ENCODE results near the gene ACSL3.

The ACSL3 gene

GRCh38 chr2:222883420-222883819 lies 22.6 kb downstream of the ACSL3 start:
- no peak overlapping the region for H3K23ac ChIP-seq (ENCODE audit: low read length)
- peak overlapping the region; percentile 77 for H3K27ac ChIP-seq (ENCODE audit: low read depth, low read length)
- H3K4me1 ChIP-seq (ENCODE audit: control insufficient read depth in 1 of 2, insufficient read depth in 2 of 2, low read length in 2 of 2), result peaks cover 9 to 13% of the 10 kb centered on the region in 2 experiments
- H2AFZ ChIP-seq (ENCODE audit: insufficient read depth, low read length, poor library complexity), result no peak overlapping the region
- DNase-seq, result peak in 1 of 2 donors; percentile 50
- WGBS (ENCODE audit: extremely low coverage, insufficient coverage, insufficient read length), result no CpG with 5 or more reads among the region's 3 CpGs
- H3K36me3 ChIP-seq (ENCODE audit: control insufficient read depth in 1 of 2, insufficient read depth in 2 of 2, low read length in 2 of 2), result peaks cover 2 to 6% of the 10 kb centered on the region in 2 experiments
- peak overlapping the region; percentile 49 for H2BK12ac ChIP-seq (ENCODE audit: low read length)
- H4K8ac ChIP-seq (ENCODE audit: low read depth, low read length), result no peak overlapping the region
- H3K18ac ChIP-seq (ENCODE audit: low read length), result no peak overlapping the region
- peak overlapping the region; percentile 24 for H4K91ac ChIP-seq (ENCODE audit: low read depth, low read length)
- peak overlapping the region; percentile 63 for H2BK5ac ChIP-seq (ENCODE audit: low read depth, low read length, poor library complexity)
- H3K4me2 ChIP-seq (ENCODE audit: low read length), result no peak overlapping the region
- H3K79me2 ChIP-seq (ENCODE audit: control insufficient read depth, insufficient read depth, low read length, poor library complexity), result peaks cover 11% of the 10 kb centered on the region
- peaks cover 3% of the 10 kb centered on the region for H3K9me3 ChIP-seq (ENCODE audit: insufficient read depth, low read depth, low read length)
- no peak overlapping the region for H4K12ac ChIP-seq (ENCODE audit: low read depth, low read length)
- no peak overlapping the region for H3K14ac ChIP-seq (ENCODE audit: low read length)
- H3K9ac ChIP-seq (ENCODE audit: low read length), result no peak overlapping the region
- H3K4me3 ChIP-seq (ENCODE audit: low read depth, low read length), result no peak overlapping the region
- H2AK5ac ChIP-seq (ENCODE audit: low read length), result no peak overlapping the region
- H3K27me3 ChIP-seq (ENCODE audit: insufficient read depth, low read length), result no peaks in the 10 kb centered on the region
- H3K79me1 ChIP-seq (ENCODE audit: low read length), result no peaks in the 10 kb centered on the region
- H3K4ac ChIP-seq (ENCODE audit: low read depth, low read length), result peak overlapping the region; percentile 83
- H2BK120ac ChIP-seq (ENCODE audit: insufficient read depth, low read length, poor library complexity), result no peak overlapping the region

GRCh38 chr2:222884114-222884771 lies 23.4 kb downstream of the ACSL3 start:
- H3K36me3 ChIP-seq (ENCODE audit: control insufficient read depth in 1 of 2, insufficient read depth in 2 of 2, low read length in 2 of 2), result peaks cover 2 to 6% of the 10 kb centered on the region in 2 experiments
- H3K79me1 ChIP-seq (ENCODE audit: low read length), result no peaks in the 10 kb centered on the region
- H3K4ac ChIP-seq (ENCODE audit: low read depth, low read length), result peak overlapping the region; percentile 69
- H2BK5ac ChIP-seq (ENCODE audit: low read depth, low read length, poor library complexity), result no peak overlapping the region
- no peak overlapping the region for H3K23ac ChIP-seq (ENCODE audit: low read length)
- no peak overlapping the region for H3K4me3 ChIP-seq (ENCODE audit: low read depth, low read length)
- no peak overlapping the region for H2AFZ ChIP-seq (ENCODE audit: insufficient read depth, low read length, poor library complexity)
- H3K27me3 ChIP-seq (ENCODE audit: insufficient read depth, low read length), result no peaks in the 10 kb centered on the region
- peaks cover 3% of the 10 kb centered on the region for H3K9me3 ChIP-seq (ENCODE audit: insufficient read depth, low read depth, low read length)
- DNase-seq, result peak; percentile 65 to 86
- no peak overlapping the region for H3K14ac ChIP-seq (ENCODE audit: low read length)
- no peak overlapping the region for H2BK12ac ChIP-seq (ENCODE audit: low read length)
- no peak overlapping the region for H3K4me2 ChIP-seq (ENCODE audit: low read length)
- no peak overlapping the region for H2AK5ac ChIP-seq (ENCODE audit: low read length)
- no peak overlapping the region for H3K9ac ChIP-seq (ENCODE audit: low read length)
- H3K79me2 ChIP-seq (ENCODE audit: control insufficient read depth, insufficient read depth, low read length, poor library complexity), result peaks cover 10% of the 10 kb centered on the region
- peaks cover 6 to 13% of the 10 kb centered on the region in 2 experiments for H3K4me1 ChIP-seq (ENCODE audit: control insufficient read depth in 1 of 2, insufficient read depth in 2 of 2, low read length in 2 of 2)
- H4K8ac ChIP-seq (ENCODE audit: low read depth, low read length), result no peak overlapping the region
- no peak overlapping the region for H4K12ac ChIP-seq (ENCODE audit: low read depth, low read length)
- WGBS (ENCODE audit: extremely low coverage, insufficient coverage, insufficient read length), result no CpG with 5 or more reads among the region's 2 CpGs
- no peak overlapping the region for H4K91ac ChIP-seq (ENCODE audit: low read depth, low read length)
- H3K27ac ChIP-seq (ENCODE audit: low read depth, low read length), result no peak overlapping the region
- no peak overlapping the region for H2BK120ac ChIP-seq (ENCODE audit: insufficient read depth, low read length, poor library complexity)
- H3K18ac ChIP-seq (ENCODE audit: low read length), result no peak overlapping the region

GRCh38 chr2:222884805-222885424 lies 24.1 kb downstream of the ACSL3 start:
- no peaks in the 10 kb centered on the region for H3K79me1 ChIP-seq (ENCODE audit: low read length)
- peaks cover 6 to 12% of the 10 kb centered on the region in 2 experiments for H3K4me1 ChIP-seq (ENCODE audit: control insufficient read depth in 1 of 2, insufficient read depth in 2 of 2, low read length in 2 of 2)
- H3K9me3 ChIP-seq (ENCODE audit: insufficient read depth, low read depth, low read length), result peaks cover 3% of the 10 kb centered on the region
- peak in 1 of 2 donors; percentile 81 for DNase-seq
- H2BK5ac ChIP-seq (ENCODE audit: low read depth, low read length, poor library complexity), result no peak overlapping the region
- peak overlapping the region; percentile 48 for H3K27ac ChIP-seq (ENCODE audit: low read depth, low read length)
- no peak overlapping the region for H3K4me3 ChIP-seq (ENCODE audit: low read depth, low read length)
- no peak overlapping the region for H3K14ac ChIP-seq (ENCODE audit: low read length)
- no peak overlapping the region for H4K8ac ChIP-seq (ENCODE audit: low read depth, low read length)
- no peak overlapping the region for H3K9ac ChIP-seq (ENCODE audit: low read length)
- no peak overlapping the region for H2AFZ ChIP-seq (ENCODE audit: insufficient read depth, low read length, poor library complexity)
- no peak overlapping the region for H3K18ac ChIP-seq (ENCODE audit: low read length)
- H3K27me3 ChIP-seq (ENCODE audit: insufficient read depth, low read length), result no peaks in the 10 kb centered on the region
- no peak overlapping the region for H3K23ac ChIP-seq (ENCODE audit: low read length)
- no peak overlapping the region for H2AK5ac ChIP-seq (ENCODE audit: low read length)
- no peak overlapping the region for H2BK120ac ChIP-seq (ENCODE audit: insufficient read depth, low read length, poor library complexity)
- H3K4ac ChIP-seq (ENCODE audit: low read depth, low read length), result peak overlapping the region; percentile 6
- no CpG with 5 or more reads among the region's 5 CpGs for WGBS (ENCODE audit: extremely low coverage, insufficient coverage, insufficient read length)
- no peak overlapping the region for H3K4me2 ChIP-seq (ENCODE audit: low read length)
- H4K12ac ChIP-seq (ENCODE audit: low read depth, low read length), result no peak overlapping the region
- H4K91ac ChIP-seq (ENCODE audit: low read depth, low read length), result no peak overlapping the region
- peaks cover 7% of the 10 kb centered on the region for H3K79me2 ChIP-seq (ENCODE audit: control insufficient read depth, insufficient read depth, low read length, poor library complexity)
- H2BK12ac ChIP-seq (ENCODE audit: low read length), result no peak overlapping the region
- H3K36me3 ChIP-seq (ENCODE audit: control insufficient read depth in 1 of 2, insufficient read depth in 2 of 2, low read length in 2 of 2), result peaks cover 0 to 4% of the 10 kb centered on the region in 2 experiments

- peaks cover 7% of the 10 kb centered on the region for H3K79me2 ChIP-seq (ENCODE audit: control insufficient read depth, insufficient read depth, low read length, poor library complexity)
- DNase-seq, result no peak
- H3K79me1 ChIP-seq (ENCODE audit: low read length), result no peaks in the 10 kb centered on the region
- no peak overlapping the region for H2BK12ac ChIP-seq (ENCODE audit: low read length)
- H3K9ac ChIP-seq (ENCODE audit: low read length), result no peak overlapping the region
- WGBS (ENCODE audit: extremely low coverage, insufficient coverage, insufficient read length), result no CpG with 5 or more reads among the region's 1 CpG
- H2BK120ac ChIP-seq (ENCODE audit: insufficient read depth, low read length, poor library complexity), result no peak overlapping the region
- no peak overlapping the region for H3K23ac ChIP-seq (ENCODE audit: low read length)
- no peaks in the 10 kb centered on the region for H3K36me3 ChIP-seq (ENCODE audit: control insufficient read depth in 1 of 2, insufficient read depth in 2 of 2, low read length in 2 of 2)
- no peaks in the 10 kb centered on the region for H3K27me3 ChIP-seq (ENCODE audit: insufficient read depth, low read length)
- H3K27ac ChIP-seq (ENCODE audit: low read depth, low read length), result no peak overlapping the region
- H2AK5ac ChIP-seq (ENCODE audit: low read length), result no peak overlapping the region
- H3K18ac ChIP-seq (ENCODE audit: low read length), result no peak overlapping the region
- no peak overlapping the region for H3K4me2 ChIP-seq (ENCODE audit: low read length)
- H2AFZ ChIP-seq (ENCODE audit: insufficient read depth, low read length, poor library complexity), result no peak overlapping the region
- no peak overlapping the region for H4K12ac ChIP-seq (ENCODE audit: low read depth, low read length)
- H3K9me3 ChIP-seq (ENCODE audit: insufficient read depth, low read depth, low read length), result peaks cover 3% of the 10 kb centered on the region
- no peak overlapping the region for H4K91ac ChIP-seq (ENCODE audit: low read depth, low read length)
- H3K4ac ChIP-seq (ENCODE audit: low read depth, low read length), result peak overlapping the region; percentile 46
- no peak overlapping the region for H2BK5ac ChIP-seq (ENCODE audit: low read depth, low read length, poor library complexity)
- H3K4me3 ChIP-seq (ENCODE audit: low read depth, low read length), result no peak overlapping the region
- no peak overlapping the region for H3K14ac ChIP-seq (ENCODE audit: low read length)
- H3K4me1 ChIP-seq (ENCODE audit: control insufficient read depth in 1 of 2, insufficient read depth in 2 of 2, low read length in 2 of 2), result peaks cover 6 to 12% of the 10 kb centered on the region in 2 experiments
- H4K8ac ChIP-seq (ENCODE audit: low read depth, low read length), result no peak overlapping the region
Measured at GRCh38 chr2:222887124-222887523, 26.3 kb downstream of the ACSL3 start.

Data from trophoblast cell (in vitro differentiated cells and primary cell).